ENCODE data around the gene CCDC182.

DNA sequence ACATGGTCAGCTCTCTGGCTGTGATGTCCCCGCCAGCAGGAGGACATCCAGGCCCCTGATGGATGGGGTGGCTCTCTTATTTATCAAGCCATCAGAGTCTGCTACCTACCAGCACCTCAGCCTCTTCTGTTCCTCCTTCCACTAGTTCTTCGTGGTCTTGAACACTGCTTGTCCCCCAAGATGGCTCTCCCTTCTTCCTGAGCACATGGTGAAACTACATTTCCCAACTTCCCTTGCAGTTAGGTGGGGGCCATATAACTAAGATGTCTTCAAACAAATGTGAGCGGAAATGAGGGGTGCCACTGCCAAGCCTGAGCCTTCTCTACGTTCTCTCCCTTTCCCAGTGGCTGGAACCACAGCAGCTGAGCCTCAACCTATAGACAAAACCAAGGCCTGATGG is 29.8 kb upstream of the CCDC182 start:
- TF ChIP-seq CTCF (IDR thresholded peaks at IDR 0.05) (no peak), POLR2A (IDR thresholded peaks at IDR 0.05) (no peak)

Measured in heart left ventricle (tissue), 13 donors.